Vagina (tissue), 2 donors: Measurements from ENCODE around the gene PDCD11. TPM values are rescaled to one million over a fixed set of nuclear protein-coding genes. Genes with fewer than 3 reads are reported as not detected.
A peak's percentile ranks its signal among the peaks of the same experiment; 100 is the strongest.

Source experiments
- DNase-seq, 2 donors: peaks; one replicate each; pipeline ENCODE4 v3.0.0-alpha.2; 2017; ENCODE audit errors: extremely low spot score in 2 of 2
- H3K27ac ChIP-seq: fragments of 200-600 bp; sonication (generic); one replicate; pipeline ENCODE4 v1.5.1; 2019
- H3K27me3 ChIP-seq: fragments of 200-600 bp; sonication (generic); one replicate; pipeline ENCODE4 v1.5.1; 2019
- H3K36me3 ChIP-seq, 2 donors: fragments of 200-600 bp; sonication (generic); one replicate each; pipeline ENCODE4 v1.5.1; 2017 to 2019
- H3K4me1 ChIP-seq: fragments of 200-600 bp; sonication (generic); one replicate; pipeline ENCODE4 v1.5.1; 2019
- H3K4me3 ChIP-seq, 2 donors: fragments of 200-600 bp; sonication (generic); 1 replicate in 1 of 2; 2 replicates in 1 of 2; pipeline ENCODE4 v1.5.1; 2016 to 2019
- H3K9me3 ChIP-seq: fragments of 200-600 bp; sonication (generic); one replicate; pipeline ENCODE4 v1.5.1; 2019
- POLR2A ChIP-seq, 2 donors: fragments of 450-650 bp; IDR thresholded peaks; one replicate each; pipeline ENCODE4 v1.6.1; 2017; ENCODE audit warnings: antibody characterized with exemption in 2 of 2, mild to moderate bottlenecking in 2 of 2, moderate library complexity in 2 of 2
- POLR2AphosphoS5 ChIP-seq, 2 donors: sonication (generic); formaldehyde crosslinking; IDR thresholded peaks; one replicate each; pipeline ENCODE4 v1.9.0; 2017; ENCODE audit warnings: antibody characterized with exemption in 2 of 2, mild to moderate bottlenecking in 2 of 2, low read depth in 1 of 2; ENCODE audit not compliant: insufficient read depth in 1 of 2
- intact Hi-C: fragments of 100-400 bp; cut with DNase I; formaldehyde crosslinking; loops from one replicate; pipeline ENCODE4 v1.15.1; 2023
- microRNA counts, 2 donors: library from miRNA; unstranded; fragments of <30 nt; microRNA quantifications; one replicate each; lab custom pipeline; 2016 to 2017
- microRNA-seq: library from miRNA; unstranded; fragments of <30 nt; microRNA quantifications from one replicate; pipeline ENCODE4, GENCODE V29; 2017; ENCODE audit warnings: borderline number of aligned reads, borderline replicate concordance
- total RNA-seq: library from RNA; depleted of rRNA; stranded (reverse); fragments of >200 nt; gene quantifications from one replicate; pipeline ENCODE4 v1.2.3, GENCODE V29; 2016
- TF ChIP-seq, protein P1 (sequence below), 3 experiments: fragments of 450-650 bp in 2 of 3; fragments of 200-600 bp in 1 of 3; sonication (generic) in 1 of 3; IDR thresholded peaks; one replicate each; pipeline ENCODE4 v1.5.1; 2017 to 2019; ENCODE audit warnings: antibody characterized with exemption in 3 of 3, mild to moderate bottlenecking in 2 of 3, moderate library complexity in 2 of 3

Gene PDCD11
- total RNA-seq, 1 donor from 2014 or later = 22.8 TPM

DNA sequence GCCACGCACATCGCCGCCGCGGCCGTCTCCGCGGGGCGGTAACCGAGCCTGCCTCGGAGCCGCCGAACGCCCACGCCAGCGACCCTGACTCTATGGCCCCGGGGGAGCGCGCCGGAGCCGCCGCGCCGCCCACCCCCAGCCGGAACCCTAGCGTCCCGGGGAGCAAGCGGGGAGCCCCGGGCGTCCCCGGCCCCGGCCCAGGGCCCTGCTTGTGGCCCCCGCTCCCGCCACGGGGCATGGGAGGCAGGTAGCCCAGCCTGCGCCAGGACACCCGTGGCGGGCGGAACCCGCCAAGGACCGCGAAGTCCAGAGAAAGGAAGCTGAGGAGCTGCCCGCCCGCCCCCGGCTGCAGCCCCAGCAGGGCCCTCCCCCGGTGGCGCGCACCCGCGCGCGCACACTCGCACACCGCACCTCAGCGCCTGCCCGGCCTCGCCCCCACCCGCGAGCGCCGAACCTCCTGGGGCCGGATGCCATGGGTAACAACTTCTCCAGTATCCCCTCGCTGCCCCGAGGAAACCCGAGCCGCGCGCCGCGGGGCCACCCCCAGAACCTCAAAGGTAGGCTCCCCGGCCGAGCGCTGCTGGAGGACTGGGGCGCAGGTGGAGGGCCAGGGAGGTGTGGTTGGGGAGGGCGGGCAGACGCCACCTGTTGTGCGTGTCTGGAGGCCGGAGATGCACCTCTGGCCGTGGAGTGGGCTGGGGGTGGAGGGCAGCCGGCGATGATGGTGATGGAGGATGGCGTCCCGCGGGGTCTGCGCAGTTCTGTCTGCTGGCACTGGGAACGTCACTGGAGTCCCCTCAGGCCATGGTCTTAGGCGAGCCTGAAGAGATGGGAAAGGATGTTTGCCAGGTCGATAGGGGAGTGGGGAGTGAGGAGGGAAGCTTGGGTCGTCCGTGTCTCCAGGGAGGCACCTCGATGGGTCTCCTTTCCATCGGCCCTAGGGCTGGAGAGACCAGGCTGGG lies 97.8 kb downstream of the PDCD11 start:
- TF ChIP-seq, protein P1, sequence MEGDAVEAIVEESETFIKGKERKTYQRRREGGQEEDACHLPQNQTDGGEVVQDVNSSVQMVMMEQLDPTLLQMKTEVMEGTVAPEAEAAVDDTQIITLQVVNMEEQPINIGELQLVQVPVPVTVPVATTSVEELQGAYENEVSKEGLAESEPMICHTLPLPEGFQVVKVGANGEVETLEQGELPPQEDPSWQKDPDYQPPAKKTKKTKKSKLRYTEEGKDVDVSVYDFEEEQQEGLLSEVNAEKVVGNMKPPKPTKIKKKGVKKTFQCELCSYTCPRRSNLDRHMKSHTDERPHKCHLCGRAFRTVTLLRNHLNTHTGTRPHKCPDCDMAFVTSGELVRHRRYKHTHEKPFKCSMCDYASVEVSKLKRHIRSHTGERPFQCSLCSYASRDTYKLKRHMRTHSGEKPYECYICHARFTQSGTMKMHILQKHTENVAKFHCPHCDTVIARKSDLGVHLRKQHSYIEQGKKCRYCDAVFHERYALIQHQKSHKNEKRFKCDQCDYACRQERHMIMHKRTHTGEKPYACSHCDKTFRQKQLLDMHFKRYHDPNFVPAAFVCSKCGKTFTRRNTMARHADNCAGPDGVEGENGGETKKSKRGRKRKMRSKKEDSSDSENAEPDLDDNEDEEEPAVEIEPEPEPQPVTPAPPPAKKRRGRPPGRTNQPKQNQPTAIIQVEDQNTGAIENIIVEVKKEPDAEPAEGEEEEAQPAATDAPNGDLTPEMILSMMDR (IDR thresholded peaks at IDR 0.05) = no peak
- no peak for TF ChIP-seq POLR2A (IDR thresholded peaks at IDR 0.05)
- H3K36me3 ChIP-seq = no peaks in the 10 kb centered on the region
- H3K4me1 ChIP-seq = peaks cover 39% of the 10 kb centered on the region
- H3K9me3 ChIP-seq = no peaks in the 10 kb centered on the region
- peak overlapping the region; percentile 59 to 69 for H3K4me3 ChIP-seq
- DNase-seq = no peak
- H3K27me3 ChIP-seq = no peaks in the 10 kb centered on the region
- intact Hi-C loops = no loop called here
- H3K27ac ChIP-seq = peak overlapping the region; percentile 71

DNA sequence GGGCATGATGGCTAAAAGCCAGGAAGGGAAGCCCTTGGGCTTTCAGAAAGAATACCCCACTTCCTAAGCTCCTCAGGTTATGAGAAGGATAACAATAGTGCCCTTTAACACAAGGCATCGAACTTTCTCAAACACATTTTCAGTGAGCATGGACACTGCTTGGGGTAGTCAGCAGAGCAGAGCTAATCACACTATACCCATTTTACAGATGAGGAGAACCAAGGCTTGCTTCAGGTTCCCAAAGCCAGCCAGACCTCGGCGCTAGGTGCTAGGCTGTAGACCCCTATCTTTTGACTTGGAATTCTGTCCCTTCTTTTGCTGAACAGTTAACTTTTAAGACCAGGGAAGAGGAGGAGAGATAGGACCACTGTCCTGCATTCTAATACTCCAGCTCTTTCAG lies 98.9 kb downstream of the PDCD11 start:
- H3K4me3 ChIP-seq = no peak overlapping the region
- H3K4me1 ChIP-seq = peaks cover 39% of the 10 kb centered on the region
- TF ChIP-seq POLR2A (IDR thresholded peaks at IDR 0.05) (no peak), POLR2AphosphoS5 (IDR thresholded peaks at IDR 0.05; ENCODE audit: insufficient read depth in 1 of 2, low read depth in 1 of 2) (no peak)
- TF ChIP-seq, protein P1 (IDR thresholded peaks at IDR 0.05) = no peak
- no peaks in the 10 kb centered on the region for H3K9me3 ChIP-seq
- H3K27ac ChIP-seq = no peak overlapping the region
- no peaks in the 10 kb centered on the region for H3K27me3 ChIP-seq
- intact Hi-C loops = no loop called here
- no peak for DNase-seq
- H3K36me3 ChIP-seq = no peaks in the 10 kb centered on the region

MicroRNA genes within 50 kb of the gene (microRNA counts, 767-probe panel; counts per million panel counts)
- 238 to 261 counts per million in 2 donors for microRNA hsa-miR-1307-3p (lab: Ali Mortazavi, UCI)

Small RNA genes lying within 50 kb of the gene (microRNA-seq; reads per million reads assigned to microRNA genes)
- gene MIR1307 = 1,521 reads per million, percentile 83 among the genes with 10 or more reads in this experiment

Other genes starting within 250 kb of the PDCD11 start
- 71.2 TPM for gene NT5C2, start 203.4 kb upstream of the PDCD11 start, total RNA-seq
- gene RPEL1, start 150.7 kb upstream of the PDCD11 start, total RNA-seq = not detected
- gene INA, start 119.5 kb upstream of the PDCD11 start, total RNA-seq = 3.9 TPM
- gene PCGF6, start 45.5 kb upstream of the PDCD11 start, total RNA-seq = 8.3 TPM
- 4.4 TPM for gene TAF5, start 28.6 kb upstream of the PDCD11 start, total RNA-seq
- 180 TPM for gene ATP5MK, start 151 bp upstream of the PDCD11 start, total RNA-seq
- gene CALHM2, start 55.7 kb downstream of the PDCD11 start, total RNA-seq = 94.3 TPM
- gene CALHM1, start 62.3 kb downstream of the PDCD11 start, total RNA-seq = not detected
- gene CALHM3, start 82.6 kb downstream of the PDCD11 start, total RNA-seq = not detected
- gene NEURL1, start 97.1 kb downstream of the PDCD11 start, total RNA-seq = 4.2 TPM